SHP77 treated with DMSO at 0.1 percent for 48 hours (cell line): ENCODE results near the gene ORMDL2.
"Not testable (repeated sequence)": the region's sequence is repeated elsewhere in the genome, so short reads cannot be mapped to it uniquely, and the experiment has no call there.

Experiments
- DNase-seq: peaks from one replicate; lab custom pipeline; 2025; lab: John Stamatoyannopoulos, UW

Gene ORMDL2

DNA sequence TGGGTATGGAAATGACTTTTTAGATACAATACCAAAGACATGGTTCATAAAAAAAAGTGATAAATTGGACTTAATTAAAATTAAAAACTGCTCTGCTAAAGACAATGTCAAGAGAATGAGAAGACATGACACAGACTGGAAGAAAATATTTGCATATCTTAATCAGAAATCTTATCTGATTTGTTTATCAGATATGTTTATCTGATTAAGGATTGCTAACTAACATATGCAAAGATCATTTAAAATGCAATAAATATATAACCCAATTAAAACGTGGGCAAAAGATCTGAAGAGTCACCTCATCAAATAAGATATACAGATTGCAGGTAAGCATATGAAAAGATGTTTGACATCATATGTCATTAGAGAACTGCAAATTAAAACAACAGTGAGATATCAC lies 34.9 kb downstream of the ORMDL2 start:
- no peak for DNase-seq

DNA sequence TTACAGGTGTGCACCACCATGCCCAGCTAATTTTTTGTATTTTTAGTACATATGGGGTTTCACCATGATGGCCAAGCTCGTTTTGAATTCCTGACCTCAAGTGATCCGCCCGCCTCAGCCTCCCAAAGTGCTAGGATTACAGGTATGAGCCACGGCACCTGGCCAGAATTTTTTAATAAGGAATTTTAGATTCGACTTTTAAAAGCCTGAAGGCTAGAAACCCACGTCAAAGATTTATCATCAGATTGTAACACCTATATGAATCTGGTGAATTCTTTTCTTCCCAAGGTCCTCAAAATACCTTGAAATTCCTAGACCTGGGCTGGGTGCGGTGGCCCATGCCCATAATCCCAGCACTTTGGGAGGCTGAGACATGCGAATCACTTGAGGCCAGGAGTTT lies 43.6 kb downstream of the ORMDL2 start:
- no peak for DNase-seq

DNA sequence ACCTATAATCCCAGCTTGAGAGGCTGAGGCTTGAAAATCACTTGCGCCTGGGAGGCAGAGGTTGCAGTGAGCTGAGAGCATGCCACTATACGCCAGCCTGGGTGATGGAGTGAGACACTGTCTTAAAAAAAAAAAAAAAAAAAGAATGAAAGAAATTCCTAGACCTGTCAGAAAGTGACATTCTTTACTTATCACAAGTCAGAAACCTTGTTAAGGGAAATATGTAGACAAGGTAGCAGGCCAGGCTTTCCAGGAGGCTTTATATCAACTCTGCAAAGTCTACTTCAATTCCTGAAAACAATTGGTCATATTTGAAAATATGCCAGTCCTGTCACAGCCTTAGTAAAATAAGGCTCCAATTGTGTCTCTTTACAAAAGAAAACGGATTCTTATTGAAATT lies 44.0 kb downstream of the ORMDL2 start:
- DNase-seq = no peak

DNA sequence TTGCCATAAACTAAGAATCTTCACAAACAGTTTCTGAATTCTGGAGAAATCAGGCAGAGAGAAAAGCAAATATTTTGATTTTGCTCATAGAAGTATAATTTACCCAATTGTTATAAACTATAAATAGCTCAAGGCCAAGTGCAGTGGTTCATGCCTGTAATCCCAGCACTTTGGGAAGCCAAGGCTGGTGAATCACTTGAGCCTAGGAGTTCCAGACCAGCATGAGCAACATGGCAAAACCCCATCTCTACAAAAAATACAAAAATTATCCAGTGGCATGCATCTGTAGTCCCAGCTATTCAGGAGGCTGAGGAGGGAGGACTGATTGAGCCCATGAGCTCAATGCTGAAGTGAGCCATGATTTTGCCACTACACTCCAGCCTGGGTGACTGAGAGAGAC lies 44.4 kb downstream of the ORMDL2 start:
- no peak for DNase-seq

DNA sequence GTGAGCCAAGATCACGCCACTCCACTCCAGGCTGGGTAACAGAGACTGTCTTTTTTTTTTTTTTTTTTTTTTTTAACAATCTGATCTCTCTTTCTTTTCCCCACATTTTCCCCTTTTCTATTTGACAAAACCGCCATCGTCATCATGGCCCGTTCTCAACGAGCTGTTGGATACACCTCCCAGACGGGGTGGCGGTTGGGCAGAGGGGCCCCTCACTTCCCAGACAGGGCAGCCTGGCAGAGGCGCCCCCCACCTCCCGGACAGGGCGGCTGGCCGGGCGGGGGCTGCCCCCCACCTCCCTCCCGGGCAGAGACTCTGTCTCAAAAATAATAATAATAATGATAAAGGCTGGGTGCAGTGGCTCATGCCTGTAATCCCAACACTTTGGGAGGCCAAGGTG lies 45.1 kb downstream of the ORMDL2 start:
- not testable (repeated sequence) for DNase-seq

DNA sequence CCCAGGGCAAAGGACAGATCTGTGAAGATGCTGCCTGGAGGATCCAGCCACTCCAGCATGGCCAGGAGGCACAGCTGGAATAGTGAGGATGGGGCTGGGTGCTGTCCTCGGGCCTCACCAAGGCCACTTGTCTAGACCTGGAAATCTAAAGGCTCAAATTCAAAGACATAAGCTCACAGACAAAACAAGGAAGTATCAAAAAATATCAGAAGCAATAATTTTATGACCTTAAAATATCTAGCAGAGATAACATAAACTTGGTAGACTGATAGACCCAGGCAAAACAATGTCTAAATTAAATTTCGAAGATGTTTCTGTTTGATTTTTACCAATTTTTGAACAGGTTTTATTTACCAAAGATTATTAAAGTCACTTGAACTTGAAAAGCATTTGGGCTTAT lies 47.5 kb downstream of the ORMDL2 start:
- DNase-seq = no peak

DNA sequence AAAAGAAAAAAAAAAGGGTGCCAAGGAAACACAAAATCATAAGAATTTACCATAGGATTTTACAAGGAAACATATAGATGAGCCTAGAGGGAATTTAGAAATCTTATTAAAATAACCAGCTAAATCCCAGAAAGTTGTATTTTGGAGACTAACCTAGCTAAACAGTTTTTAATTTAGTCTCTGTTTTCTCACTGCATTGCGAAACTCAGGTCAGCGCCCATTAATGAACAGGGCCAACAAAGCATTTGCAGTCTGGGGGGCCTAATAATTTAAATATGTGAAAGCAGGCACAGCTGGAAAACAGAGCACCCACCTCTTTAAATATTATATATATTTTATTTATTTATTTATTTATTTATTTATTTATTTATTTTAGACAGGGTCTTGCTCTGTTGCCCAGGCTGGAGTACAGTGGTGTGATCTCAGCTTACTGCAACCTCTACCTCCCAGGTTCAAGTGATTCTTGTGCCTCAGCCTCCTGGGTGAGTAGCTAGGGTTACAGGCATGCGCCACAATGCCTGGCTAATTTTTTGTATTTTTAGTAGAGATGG lies 48.7 kb downstream of the ORMDL2 start:
- DNase-seq = not testable (repeated sequence)
